ENCODE data around the gene NPB.

Gene NPB

DNA sequence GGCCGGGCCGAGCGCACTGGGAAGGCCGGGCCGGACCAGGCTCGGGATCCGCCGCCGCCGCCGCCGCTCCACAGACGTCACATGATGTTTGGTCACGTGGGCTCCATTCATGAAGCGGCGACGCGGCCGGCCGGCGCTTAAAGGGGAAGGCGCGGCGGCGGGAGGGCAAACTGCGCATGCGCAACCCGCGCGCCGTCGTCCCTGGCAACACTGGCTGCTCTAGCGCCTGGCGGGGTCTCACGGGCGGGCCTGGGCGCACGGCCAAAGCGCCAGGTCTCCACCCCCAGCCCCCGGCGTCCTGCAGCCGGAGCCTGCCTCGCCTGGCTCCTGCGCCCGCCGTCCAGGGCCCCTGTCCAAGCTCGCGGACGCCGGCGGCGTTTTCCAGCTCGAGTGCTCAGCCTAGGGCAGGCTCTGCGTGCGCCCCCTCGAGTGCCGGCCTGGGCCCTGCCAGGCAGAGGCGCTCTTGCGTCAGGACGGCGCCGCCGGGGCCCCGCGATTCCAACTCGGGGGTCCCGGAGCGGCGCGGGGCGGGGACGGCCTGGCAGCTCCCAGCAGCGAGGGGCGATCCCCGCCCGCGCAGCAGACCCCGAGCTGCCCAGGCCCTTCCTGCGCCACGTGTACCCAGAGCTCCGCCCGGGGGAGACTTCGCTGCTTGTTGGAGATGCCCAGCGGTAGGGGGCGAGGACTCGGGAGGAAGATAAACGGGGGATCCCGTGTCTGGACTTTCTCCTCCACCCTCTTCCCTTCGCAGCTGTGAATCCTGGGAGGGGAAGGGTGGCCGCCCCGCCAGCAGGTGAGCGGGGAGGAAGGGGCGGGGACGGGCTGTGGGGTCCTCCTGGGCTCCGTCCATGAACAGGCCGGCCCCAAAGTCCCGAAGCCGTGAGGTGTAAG lies 25.9 kb downstream of the NPB start, which contains the start of gene MAFG:
TSS of gene MAFG (minus strand) at position 83 of the 891 bp plus-strand sequence. CDS start 4,550 bp downstream, outside the sequence.
- TF ChIP-seq CTCF (conservative IDR thresholded peaks at IDR 0.05; ENCODE audit: control insufficient read depth, insufficient read depth, low read depth, low read length), result peak; percentile 2
- peak; percentile 88 for DNase-seq (ENCODE audit: low read depth)
- H3K4me3 ChIP-seq (ENCODE audit: control insufficient read depth, low read depth, low read length), result peak within 1 kb of the TSS; percentile 71

- no peak for TF ChIP-seq CTCF (conservative IDR thresholded peaks at IDR 0.05; ENCODE audit: control insufficient read depth, insufficient read depth, low read depth, low read length)
- no peak for DNase-seq (ENCODE audit: low read depth)
- H3K4me3 ChIP-seq (ENCODE audit: control insufficient read depth, low read depth, low read length), result peak overlapping the region; percentile 52
Measured at GRCh38 chr17:81928544-81929252, 26.7 kb downstream of the NPB start.

DNA sequence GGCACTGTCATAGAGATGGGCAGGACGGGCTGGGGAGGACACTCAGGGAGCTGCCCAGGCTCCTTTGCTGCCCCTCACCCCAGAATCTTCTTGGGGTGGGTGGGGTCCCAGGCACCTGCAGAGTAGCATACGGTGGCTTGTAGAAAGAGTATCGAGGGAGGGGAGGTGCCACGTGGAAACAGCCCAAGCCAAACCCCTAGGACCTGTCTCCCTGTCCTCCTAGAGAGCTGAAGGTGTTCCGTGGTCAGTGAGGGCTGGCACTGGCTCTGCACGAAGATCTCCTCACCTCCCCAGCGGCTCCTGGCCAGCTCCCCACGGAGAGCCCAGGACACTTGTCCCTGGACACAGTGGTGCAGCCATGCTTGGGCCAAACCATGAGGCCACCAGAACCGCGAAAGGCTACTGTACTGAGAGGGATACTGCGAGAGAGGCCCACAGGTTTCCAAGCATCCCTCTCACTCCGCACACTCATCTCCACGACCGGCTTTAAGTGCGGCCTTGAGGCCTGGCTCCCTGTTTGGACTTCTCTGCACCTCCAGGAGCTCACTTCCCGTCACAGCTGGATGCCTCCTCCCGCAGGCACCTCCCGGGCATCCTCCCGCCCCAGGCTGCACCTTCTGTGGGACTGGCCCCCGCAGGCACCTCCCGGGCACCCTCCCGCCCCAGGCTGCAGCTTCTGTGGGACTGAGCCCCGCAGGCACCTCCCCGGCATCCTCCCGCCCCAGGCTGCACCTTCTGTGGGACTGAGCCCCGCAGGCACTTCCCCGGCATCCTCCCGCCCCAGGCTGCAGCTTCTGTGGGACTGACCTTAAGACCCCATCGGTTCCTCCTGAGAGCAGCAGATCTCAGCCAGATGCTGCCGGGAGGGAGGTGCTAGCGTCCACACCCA lies 27.5 kb downstream of the NPB start:
- no peak overlapping the region for H3K4me3 ChIP-seq (ENCODE audit: control insufficient read depth, low read depth, low read length)
- TF ChIP-seq CTCF (conservative IDR thresholded peaks at IDR 0.05; ENCODE audit: control insufficient read depth, insufficient read depth, low read depth, low read length), result no peak
- DNase-seq (ENCODE audit: low read depth), result no peak

DNA sequence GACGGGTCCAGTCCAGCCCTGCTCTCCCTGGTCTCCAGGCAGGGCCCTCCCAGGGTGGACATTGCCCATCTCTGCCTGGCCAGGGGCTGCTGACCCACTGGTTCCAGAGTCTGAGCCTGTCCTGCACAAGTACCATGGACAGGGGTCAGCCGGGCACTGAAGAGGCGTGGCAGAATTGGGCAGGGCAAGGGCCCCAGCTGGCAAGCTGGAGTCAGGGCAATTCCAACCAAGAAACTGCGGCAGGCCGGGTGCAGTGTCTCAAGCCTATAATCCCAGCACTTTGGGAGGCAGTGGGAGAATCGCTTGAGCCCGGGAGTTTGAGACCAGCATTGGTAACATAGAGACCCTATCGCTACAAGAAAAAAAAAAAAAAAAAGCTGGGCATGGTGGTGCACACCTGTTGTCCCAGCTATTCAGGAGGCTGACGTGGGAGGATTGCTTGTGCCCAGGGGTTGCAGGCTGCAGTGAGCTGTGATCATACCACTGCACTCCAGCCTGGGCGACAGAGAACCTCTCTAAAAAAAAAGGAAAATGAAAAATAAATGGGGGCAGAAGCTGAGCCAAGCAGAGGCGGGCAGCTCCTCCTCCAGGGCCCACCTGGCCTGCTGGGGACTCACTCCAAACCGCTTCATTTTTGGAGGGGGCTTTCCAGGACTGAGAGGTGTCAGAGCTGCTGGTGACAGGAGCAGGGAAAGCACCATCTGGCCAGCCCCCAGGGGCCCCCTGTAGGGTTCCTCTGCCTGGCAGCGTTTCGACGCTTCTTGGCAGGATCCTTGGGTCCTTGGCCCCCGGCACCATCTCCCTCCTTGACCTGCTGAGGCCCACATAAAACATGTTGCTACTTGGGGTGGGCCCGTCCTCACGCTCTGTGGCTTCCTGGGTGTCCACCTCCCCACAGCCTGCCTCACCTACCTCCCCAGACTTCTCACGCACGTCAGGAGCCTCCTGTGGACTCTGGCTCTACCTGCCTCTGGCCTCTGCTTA lies 28.4 kb downstream of the NPB start:
- no peak for TF ChIP-seq CTCF (conservative IDR thresholded peaks at IDR 0.05; ENCODE audit: control insufficient read depth, insufficient read depth, low read depth, low read length)
- no peak for DNase-seq (ENCODE audit: low read depth)
- H3K4me3 ChIP-seq (ENCODE audit: control insufficient read depth, low read depth, low read length), result no peak overlapping the region

- TF ChIP-seq CTCF (conservative IDR thresholded peaks at IDR 0.05; ENCODE audit: control insufficient read depth, insufficient read depth, low read depth, low read length), result no peak
- no peak overlapping the region for H3K4me3 ChIP-seq (ENCODE audit: control insufficient read depth, low read depth, low read length)
- DNase-seq (ENCODE audit: low read depth), result no peak
Measured at GRCh38 chr17:81931189-81931556, 29.1 kb downstream of the NPB start.
